NCI-H187 (cell line): ENCODE results near the gene PMPCA.

ENCODE experiments used
- DNase-seq, 2 experiments: peaks; one replicate each; lab custom pipeline; 2025; lab: John Stamatoyannopoulos, UW

Gene PMPCA

GRCh38 chr9:136373300-136374182 is 36.9 kb upstream of the PMPCA start, which contains the start of gene CARD9:
CARD9 (minus strand) TSS chr9:136373669; CDS start chr9:136372078, 1,591 bp downstream.
- DNase-seq, result no peak

DNA sequence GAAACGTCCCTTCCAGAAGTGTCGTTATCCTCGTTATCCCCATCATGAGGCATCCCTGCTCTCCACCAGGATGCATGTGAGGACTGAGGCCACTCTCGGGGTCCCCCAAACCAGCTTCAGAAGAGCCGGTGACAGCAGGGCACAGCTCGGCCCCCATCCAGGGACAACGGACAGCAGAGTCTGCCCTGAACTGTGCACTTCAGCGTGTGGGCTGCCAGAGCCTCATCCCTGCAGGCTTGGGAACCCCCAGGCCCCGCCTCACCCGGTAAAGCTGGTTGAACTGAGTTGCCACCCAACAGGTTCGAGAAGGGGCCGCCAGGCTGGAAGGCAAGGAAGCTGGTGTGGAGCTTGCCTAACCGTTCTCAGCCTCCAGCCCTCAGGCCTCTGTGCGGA is 36.3 kb upstream of the PMPCA start:
- DNase-seq, result no peak

- no peak for DNase-seq
These were observed 35.4 kb upstream of the PMPCA start for GRCh38 chr9:136375096-136375495.

DNA sequence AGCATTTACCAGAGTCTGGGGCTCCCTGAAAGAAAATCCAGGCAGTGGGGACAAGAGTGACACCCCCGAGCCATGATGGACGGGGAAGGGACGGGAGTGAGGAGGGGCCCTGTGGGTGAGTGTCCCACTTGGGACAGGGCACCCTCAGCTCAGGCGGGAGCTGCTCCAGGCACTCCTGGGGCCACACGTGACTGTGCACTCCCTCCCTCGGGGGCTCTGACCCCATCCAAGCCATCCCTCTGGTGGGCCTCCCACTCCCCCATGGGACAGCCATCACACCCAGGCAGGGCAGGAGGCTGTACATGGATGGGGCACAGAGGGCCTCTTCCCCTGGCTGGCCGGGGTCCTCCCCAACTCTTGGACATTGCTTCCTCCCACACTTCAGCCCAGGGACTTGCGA is 34.0 kb upstream of the PMPCA start:
- DNase-seq, result no peak

- no peak for DNase-seq
These were observed 32.9 kb upstream of the PMPCA start for GRCh38 chr9:136377341-136378169.

GRCh38 chr9:136378170-136379002 is 32.1 kb upstream of the PMPCA start:
- DNase-seq, result no peak

GRCh38 chr9:136379003-136379287 is 31.5 kb upstream of the PMPCA start:
- no peak for DNase-seq

DNA sequence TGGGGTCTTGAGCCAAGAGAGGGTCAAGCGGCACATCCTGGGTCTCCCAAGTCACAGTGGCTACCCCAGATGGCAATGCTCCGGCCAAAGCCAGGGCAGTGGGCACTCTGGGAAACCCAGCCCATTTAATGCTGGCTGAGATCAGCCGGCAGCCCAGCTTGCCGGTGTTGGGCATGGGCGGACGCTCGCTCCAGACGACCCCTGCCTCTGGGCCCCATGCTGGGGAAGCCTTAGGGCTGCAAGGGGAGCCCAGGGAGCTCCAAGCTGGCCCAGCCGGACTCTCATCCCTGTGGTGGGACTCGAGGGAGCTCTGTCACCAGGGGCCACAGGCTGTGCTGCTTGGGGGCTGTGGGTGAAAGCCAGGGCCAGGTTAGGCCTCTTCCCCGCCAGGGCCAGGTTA is 31.1 kb upstream of the PMPCA start:
- no peak for DNase-seq

GRCh38 chr9:136379891-136380290 is 30.6 kb upstream of the PMPCA start:
- no peak for DNase-seq

GRCh38 chr9:136380381-136380780 is 30.1 kb upstream of the PMPCA start:
- no peak for DNase-seq

GRCh38 chr9:136381311-136381710 is 29.1 kb upstream of the PMPCA start:
- no peak for DNase-seq

DNA sequence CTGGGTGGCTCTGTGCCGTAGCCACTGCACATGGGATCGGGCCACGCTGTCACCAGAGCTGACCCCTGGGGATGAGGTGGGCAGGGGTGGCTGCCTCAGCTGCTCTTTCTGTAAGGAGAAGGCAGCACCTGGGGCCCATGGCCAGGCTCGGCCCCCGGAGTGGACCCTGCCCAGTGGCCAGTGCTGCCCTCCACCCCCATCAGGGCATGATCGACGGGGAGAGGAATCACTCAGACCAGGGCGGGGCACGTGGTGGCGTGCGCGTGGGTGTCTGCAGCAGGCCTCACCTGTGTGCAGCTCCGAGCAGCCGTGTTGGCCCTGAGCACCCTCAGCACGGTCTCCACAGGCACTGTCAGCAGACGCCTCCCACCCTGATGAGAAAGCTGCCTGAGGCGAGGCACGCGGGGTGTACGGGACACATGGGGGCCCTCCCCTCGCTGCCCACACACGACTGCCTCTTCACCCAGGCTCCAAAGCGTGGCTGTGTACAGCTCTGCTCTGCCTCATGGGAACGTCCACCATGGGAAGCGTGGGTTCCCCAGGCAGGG is 28.4 kb upstream of the PMPCA start:
- no peak for DNase-seq

- DNase-seq, result no peak
These were observed 27.0 kb upstream of the PMPCA start for GRCh38 chr9:136383436-136383835.

GRCh38 chr9:136385015-136385414 is 25.4 kb upstream of the PMPCA start:
- DNase-seq, result no peak

- no peak for DNase-seq
These were observed 24.4 kb upstream of the PMPCA start for GRCh38 chr9:136386018-136386417.

DNA sequence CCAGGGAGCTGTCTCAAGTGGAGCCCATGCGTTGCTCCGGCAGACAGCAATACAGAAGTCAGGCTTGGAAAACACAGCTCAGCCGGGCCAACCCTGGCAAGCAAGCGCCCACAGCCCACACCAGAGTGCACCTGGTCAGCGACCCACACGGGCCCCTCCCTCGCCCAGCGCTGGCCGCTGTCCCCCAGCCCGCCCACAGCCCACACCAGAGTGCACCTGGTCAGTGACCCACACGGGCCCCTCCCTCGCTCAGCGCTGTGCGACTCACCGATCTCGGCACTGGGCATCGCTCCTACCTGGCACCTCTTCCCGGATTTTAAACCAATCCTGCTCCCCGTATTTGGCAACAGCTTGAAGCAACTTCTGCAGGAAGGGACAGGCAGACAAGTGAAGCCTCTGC is 23.2 kb upstream of the PMPCA start:
- no peak for DNase-seq

DNA sequence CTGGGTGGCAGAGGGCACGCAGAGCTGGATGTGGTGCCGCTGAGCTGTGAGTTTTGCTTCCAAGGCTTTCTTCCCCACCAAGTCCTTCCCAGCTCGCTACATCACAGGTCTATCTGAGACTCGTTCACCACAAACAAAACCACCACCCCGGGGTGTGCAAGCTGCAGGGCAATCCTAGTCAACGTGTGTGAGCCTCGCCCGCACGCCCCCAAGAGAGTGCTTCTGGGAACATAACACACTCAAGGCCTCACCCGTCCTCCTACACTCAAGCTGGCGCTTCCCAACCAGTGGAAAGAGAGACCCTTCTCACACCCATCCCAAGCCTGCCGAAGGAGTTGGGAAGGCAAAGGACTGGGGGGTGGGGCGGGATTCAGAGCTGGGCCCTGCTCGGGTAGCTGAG is 21.1 kb upstream of the PMPCA start:
- no peak for DNase-seq

DNA sequence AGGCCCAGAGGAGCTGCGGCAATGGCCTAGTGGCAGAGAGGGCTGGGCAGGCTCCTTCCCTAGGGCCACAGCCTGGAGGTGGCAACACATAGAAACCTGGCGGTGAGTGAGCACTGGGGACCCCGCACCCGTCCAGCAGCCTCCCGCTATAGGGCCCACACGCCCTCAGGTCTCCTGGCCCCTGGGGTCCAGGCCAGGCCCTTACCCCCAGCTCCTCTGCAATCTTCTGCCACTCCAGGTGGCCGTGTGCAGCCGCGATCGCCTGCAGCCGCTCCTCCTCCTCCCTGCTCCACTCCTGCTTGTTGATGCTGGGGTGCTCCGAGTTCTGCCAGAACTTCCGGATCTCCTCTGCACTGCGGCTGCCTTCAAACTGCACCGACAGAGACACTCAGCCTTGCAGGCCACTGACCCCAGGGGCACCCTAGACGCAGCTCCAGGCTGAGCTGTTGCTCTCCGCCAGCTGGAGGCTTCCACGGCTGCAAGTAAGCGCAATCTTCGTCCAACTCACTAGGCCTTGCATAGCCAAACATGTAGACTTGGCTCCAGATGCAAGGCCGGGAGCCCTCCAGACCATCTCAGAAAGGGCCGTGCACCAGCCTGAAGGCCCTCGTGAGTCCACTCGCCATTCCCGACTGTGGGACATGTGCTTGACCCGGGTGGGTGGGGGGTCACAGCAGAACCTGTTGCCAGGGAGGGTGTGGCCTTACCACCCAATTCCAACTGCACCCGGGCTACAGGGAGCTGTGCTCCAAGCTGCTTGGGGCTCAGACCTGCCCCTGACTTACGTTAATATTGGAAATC is 18.5 kb upstream of the PMPCA start:
- DNase-seq, result no peak

GRCh38 chr9:136392538-136393449 is 17.7 kb upstream of the PMPCA start:
- DNase-seq, result no peak

GRCh38 chr9:136393531-136393930 is 16.9 kb upstream of the PMPCA start:
- DNase-seq, result no peak
